ENCODE data around the gene C1QTNF9.

DNA sequence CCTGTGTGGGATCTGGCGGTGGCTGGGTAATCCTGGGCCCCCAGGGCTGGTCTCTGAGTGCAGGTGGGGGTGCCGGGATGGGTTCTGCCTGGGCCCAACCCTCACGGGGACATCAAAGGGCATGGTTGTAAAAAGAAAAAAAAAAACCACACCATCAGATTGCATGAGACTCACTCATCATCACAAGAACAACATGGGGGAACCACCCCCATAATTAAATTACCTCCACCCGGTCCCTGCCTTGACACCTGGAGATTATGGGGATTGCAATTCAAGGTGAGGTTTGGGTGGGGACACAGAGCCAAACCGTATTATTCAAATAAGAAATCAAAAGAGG is 14.3 kb downstream of the C1QTNF9 start:
- no peak for TF ChIP-seq CTCF (IDR thresholded peaks at IDR 0.05)
- no peak for TF ChIP-seq POLR2AphosphoS5 (IDR thresholded peaks at IDR 0.05; ENCODE audit: low read depth, low read length)

All from Panc1 (cell line).